Parathyroid adenoma (tissue), 2 donors: ENCODE results near the gene BBS9.

Experiments used
- H2AFZ ChIP-seq: fragments of 300-600 bp; sonication (generic); one replicate; pipeline ENCODE4 v1.7.0; 2017; ENCODE audit warnings: antibody characterized with exemption, mild to moderate bottlenecking
- H3K27ac ChIP-seq: fragments of 300-600 bp; sonication (generic); one replicate; pipeline ENCODE4 v1.7.0; 2017
- H3K27me3 ChIP-seq: fragments of 300-600 bp; sonication (generic); one replicate; pipeline ENCODE4 v1.7.0; 2017; ENCODE audit warnings: low read length; ENCODE audit not compliant: control insufficient read depth, insufficient read depth
- H3K36me3 ChIP-seq: fragments of 300-600 bp; sonication (generic); one replicate; pipeline ENCODE4 v1.7.0; 2017; ENCODE audit warnings: low read length; ENCODE audit not compliant: control insufficient read depth, insufficient read depth
- H3K4me1 ChIP-seq: fragments of 300-600 bp; sonication (generic); one replicate; pipeline ENCODE4 v1.7.0; 2017; ENCODE audit warnings: control low read depth
- H3K4me2 ChIP-seq: fragments of 300-600 bp; sonication (generic); one replicate; pipeline ENCODE4 v1.7.0; 2017; ENCODE audit warnings: low read length
- H3K4me3 ChIP-seq: fragments of 300-600 bp; sonication (generic); one replicate; pipeline ENCODE4 v1.7.0; 2017; ENCODE audit warnings: low read depth, low read length
- H3K79me2 ChIP-seq: fragments of 300-600 bp; sonication (generic); one replicate; pipeline ENCODE4 v1.7.0; 2017; ENCODE audit warnings: control low read depth
- H3K9ac ChIP-seq: fragments of 300-600 bp; sonication (generic); one replicate; pipeline ENCODE4 v1.7.0; 2017; ENCODE audit warnings: mild to moderate bottlenecking
- H3K9me3 ChIP-seq: fragments of 300-600 bp; sonication (generic); one replicate; pipeline ENCODE4 v1.7.0; 2017; ENCODE audit warnings: low read length; ENCODE audit not compliant: control insufficient read depth
- TF ChIP-seq, protein P1 (sequence below): fragments of 300-600 bp; sonication (generic); IDR thresholded peaks from one replicate; pipeline ENCODE4 v1.7.0; 2017; ENCODE audit warnings: antibody characterized with exemption, mild to moderate bottlenecking
- donor health status: primary hyperparathyroidism.

BBS9 gene

DNA sequence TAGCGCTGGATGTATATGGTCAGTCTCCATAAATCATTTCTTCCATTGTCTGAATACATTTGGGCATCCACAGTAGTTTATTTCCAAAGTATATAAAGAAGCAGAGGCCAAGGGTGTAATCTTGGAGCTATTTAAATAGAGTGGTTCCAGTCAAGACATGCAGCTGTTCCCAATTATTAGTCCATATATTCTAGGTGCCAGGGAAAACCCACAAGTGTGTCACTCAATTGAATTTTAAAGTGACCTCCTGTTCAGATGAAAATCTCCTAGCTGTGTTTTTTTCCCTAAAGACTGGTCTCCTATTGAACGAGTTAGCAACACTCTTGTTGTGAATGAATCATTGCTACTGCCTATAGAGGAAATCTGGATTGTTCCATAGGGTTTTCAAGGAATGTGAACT, 515.7 kb downstream of the BBS9 start:
- H3K27me3 ChIP-seq, result no peaks in the 10 kb centered on the region
- no peak overlapping the region for H3K27ac ChIP-seq
- no peak overlapping the region for H3K4me2 ChIP-seq
- no peaks in the 10 kb centered on the region for H3K9me3 ChIP-seq
- no peaks in the 10 kb centered on the region for H3K4me1 ChIP-seq
- no peak overlapping the region for H3K4me3 ChIP-seq
- TF ChIP-seq, protein P1, sequence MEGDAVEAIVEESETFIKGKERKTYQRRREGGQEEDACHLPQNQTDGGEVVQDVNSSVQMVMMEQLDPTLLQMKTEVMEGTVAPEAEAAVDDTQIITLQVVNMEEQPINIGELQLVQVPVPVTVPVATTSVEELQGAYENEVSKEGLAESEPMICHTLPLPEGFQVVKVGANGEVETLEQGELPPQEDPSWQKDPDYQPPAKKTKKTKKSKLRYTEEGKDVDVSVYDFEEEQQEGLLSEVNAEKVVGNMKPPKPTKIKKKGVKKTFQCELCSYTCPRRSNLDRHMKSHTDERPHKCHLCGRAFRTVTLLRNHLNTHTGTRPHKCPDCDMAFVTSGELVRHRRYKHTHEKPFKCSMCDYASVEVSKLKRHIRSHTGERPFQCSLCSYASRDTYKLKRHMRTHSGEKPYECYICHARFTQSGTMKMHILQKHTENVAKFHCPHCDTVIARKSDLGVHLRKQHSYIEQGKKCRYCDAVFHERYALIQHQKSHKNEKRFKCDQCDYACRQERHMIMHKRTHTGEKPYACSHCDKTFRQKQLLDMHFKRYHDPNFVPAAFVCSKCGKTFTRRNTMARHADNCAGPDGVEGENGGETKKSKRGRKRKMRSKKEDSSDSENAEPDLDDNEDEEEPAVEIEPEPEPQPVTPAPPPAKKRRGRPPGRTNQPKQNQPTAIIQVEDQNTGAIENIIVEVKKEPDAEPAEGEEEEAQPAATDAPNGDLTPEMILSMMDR, result no peak
- no peak overlapping the region for H3K9ac ChIP-seq
- H2AFZ ChIP-seq, result no peak overlapping the region
- H3K36me3 ChIP-seq, result no peaks in the 10 kb centered on the region
- H3K79me2 ChIP-seq, result no peaks in the 10 kb centered on the region

DNA sequence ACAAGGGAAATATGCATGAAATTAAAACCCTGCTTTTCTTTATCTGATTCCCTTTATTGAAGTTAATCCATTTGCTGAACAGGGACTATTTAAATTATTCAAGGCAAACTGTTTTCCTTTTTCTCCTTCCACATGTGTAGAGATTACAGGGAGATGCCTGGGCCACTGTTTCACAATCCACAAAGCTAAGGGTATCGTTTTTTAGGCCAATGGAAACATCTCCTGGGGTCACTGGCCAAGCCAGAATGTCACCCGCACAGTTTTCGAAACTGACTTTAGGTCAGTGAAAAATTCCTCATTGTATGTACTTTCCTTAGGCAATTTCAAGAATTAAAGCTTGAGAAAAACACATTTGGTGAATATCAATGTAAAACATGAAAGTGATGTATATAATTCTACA, 516.8 kb downstream of the BBS9 start:
- H3K4me3 ChIP-seq, result no peak overlapping the region
- no peak overlapping the region for H3K9ac ChIP-seq
- H3K4me1 ChIP-seq, result no peaks in the 10 kb centered on the region
- H3K27me3 ChIP-seq, result no peaks in the 10 kb centered on the region
- H3K9me3 ChIP-seq, result no peaks in the 10 kb centered on the region
- no peak overlapping the region for H3K27ac ChIP-seq
- H3K36me3 ChIP-seq, result no peaks in the 10 kb centered on the region
- TF ChIP-seq, protein P1, result no peak
- H3K4me2 ChIP-seq, result no peak overlapping the region
- H3K79me2 ChIP-seq, result no peaks in the 10 kb centered on the region
- no peak overlapping the region for H2AFZ ChIP-seq

DNA sequence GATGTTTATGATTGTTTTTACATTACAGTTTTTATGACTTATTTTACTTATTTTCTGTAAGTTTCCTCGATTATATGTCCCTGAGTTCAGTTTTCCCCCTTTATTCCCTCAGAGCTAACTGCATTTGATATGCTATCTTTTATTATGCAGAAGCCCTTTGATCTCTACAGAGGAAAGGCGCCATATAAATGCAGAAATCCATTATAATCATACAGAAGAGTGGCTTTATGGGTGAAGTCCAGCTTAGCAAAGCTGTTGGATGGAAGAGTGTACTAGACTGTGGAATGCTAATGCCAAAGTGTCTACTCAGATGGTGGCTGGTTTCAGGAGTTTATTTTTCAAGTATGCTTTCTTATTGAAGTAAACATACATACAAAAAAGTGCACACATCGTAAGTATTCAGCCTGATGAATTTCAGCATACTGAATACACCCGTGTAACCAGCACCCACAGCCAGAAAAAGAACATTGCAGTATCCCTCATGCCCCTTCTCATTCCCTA, 517.6 kb downstream of the BBS9 start:
- Histone ChIP-seq H3K27ac (no peak overlapping the region), H3K27me3 (no peaks in the 10 kb centered on the region), H3K9ac (no peak overlapping the region), H3K4me2 (no peak overlapping the region), H3K79me2 (no peaks in the 10 kb centered on the region), H3K4me3 (no peak overlapping the region), H3K36me3 (no peaks in the 10 kb centered on the region), H2AFZ (no peak overlapping the region), H3K9me3 (no peaks in the 10 kb centered on the region), H3K4me1 (no peaks in the 10 kb centered on the region)
- TF ChIP-seq, protein P1, result no peak

DNA sequence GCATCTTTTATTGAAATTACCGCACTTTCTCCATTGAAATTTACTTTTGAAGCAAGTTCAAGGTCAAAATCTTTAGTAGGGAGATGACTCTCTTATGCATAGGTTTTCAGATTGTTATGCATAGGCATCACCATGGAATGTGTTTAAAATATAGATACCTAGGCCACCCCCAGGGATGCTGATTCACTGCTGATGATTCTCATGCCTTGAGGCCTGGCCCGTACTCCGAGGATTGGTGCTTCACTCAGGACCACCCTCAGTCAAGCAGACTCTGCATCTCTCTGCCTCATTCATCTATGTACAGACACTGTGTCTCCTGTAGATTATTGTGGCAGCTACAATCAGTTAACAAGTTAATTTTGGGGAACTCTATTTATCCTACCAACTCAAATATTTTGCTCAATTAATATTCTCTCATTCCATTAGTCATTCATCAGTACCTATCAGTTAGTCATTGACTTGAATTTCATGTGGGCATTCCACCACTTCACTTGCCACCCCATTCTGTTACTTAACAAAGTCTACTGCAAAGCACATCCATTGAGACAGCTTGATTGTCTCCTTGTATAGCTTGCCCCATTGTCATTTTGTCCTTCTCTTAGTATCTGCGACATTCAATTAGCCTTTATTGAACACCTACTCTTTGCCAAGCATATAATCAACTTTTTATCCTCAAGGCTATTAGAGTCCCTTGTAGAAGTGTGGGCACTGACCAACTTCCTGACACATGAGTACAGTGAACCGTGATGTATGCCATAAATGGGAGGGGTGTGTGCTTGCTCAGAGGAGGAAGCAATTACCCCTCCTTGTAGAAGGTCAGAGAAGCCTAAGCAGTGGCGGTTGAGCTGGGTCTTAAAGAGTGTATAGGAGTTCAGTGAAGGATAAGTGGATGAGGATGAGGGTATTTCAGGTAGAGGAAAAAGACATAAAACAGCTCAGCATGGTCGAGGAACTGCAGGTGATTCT, 520.4 kb downstream of the BBS9 start:
- Histone ChIP-seq H2AFZ (no peak overlapping the region), H3K9me3 (no peaks in the 10 kb centered on the region), H3K4me3 (no peak overlapping the region), H3K79me2 (no peaks in the 10 kb centered on the region), H3K36me3 (no peaks in the 10 kb centered on the region), H3K9ac (no peak overlapping the region), H3K27me3 (no peaks in the 10 kb centered on the region), H3K27ac (no peak overlapping the region), H3K4me2 (no peak overlapping the region), H3K4me1 (no peaks in the 10 kb centered on the region)
- TF ChIP-seq, protein P1, result no peak
